Stimulated activated CD4-positive, alpha-beta T cell treated with anti-CD3 and anti-CD28 coated beads, TNF-alpha, amount 100 ng/mL, for 24 hours (primary cell): Measurements from ENCODE around the gene CT45A5.
A peak's percentile ranks its signal among the peaks of the same experiment; 100 is the strongest.
"Not testable (repeated sequence)": the region's sequence is repeated elsewhere in the genome, so short reads cannot be mapped to it uniquely, and the experiment has no call there.

ENCODE experiments used
- DNase-seq, 3 experiments: peaks; one replicate each; pipeline ENCODE4 v3.0.0-alpha.2; 2020; ENCODE audit warnings: low read depth in 3 of 3

The CT45A5 gene

GRCh38 chrX:135785403-135785802 is at the start of gene CT45A5:
CT45A5 (minus strand) TSS chrX:135785503; CDS start chrX:135781729, 3,774 bp downstream.
- not testable (repeated sequence) for DNase-seq

DNA sequence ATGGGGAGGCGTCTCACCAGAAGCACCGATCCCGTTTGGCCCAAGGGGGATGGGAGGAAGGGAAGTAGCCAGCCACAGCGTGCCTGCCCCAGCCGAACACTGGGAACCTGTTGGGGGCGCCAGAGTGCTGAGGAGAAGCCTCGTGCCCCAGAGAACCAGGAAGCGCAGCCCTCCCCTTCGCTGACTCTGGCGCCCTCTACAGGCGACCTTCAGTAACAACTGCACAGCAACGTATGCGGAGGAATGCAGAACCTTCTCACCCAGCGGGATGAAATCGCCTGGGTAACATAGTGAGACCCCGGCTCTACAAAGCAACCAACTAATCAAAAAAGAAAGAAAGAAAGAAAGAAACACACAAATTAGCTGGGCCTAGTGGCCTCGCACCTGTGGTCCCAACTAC is 34.6 kb upstream of the CT45A5 start, which contains the start of gene CT45A2:
CT45A2 (minus strand) TSS at position 101 of the 400 bp plus-strand sequence. CDS start 3,747 bp downstream, outside the sequence.
- not testable (repeated sequence) for DNase-seq

GRCh38 chrX:135802687-135803086 is 17.4 kb upstream of the CT45A5 start, which contains the start of gene CT45A6:
CT45A6 (minus strand) TSS chrX:135802787; CDS start chrX:135798993, 3,794 bp downstream.
- not testable (repeated sequence) for DNase-seq

DNA sequence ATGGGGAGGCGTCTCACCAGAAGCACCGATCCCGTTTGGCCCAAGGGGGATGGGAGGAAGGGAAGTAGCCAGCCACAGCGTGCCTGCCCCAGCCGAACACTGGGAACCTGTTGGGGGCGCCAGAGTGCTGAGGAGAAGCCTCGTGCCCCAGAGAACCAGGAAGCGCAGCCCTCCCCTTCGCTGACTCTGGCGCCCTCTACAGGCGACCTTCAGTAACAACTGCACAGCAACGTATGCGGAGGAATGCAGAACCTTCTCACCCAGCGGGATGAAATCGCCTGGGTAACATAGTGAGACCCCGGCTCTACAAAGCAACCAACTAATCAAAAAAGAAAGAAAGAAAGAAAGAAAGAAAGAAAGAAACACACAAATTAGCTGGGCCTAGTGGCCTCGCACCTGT is 17.2 kb downstream of the CT45A5 start, which contains the start of gene CT45A3:
CT45A3 (minus strand) TSS at position 101 of the 400 bp plus-strand sequence. CDS start 3,747 bp downstream, outside the sequence.
- not testable (repeated sequence) for DNase-seq

GRCh38 chrX:135744739-135745138 is 40.6 kb downstream of the CT45A5 start:
- not testable (repeated sequence) for DNase-seq

DNA sequence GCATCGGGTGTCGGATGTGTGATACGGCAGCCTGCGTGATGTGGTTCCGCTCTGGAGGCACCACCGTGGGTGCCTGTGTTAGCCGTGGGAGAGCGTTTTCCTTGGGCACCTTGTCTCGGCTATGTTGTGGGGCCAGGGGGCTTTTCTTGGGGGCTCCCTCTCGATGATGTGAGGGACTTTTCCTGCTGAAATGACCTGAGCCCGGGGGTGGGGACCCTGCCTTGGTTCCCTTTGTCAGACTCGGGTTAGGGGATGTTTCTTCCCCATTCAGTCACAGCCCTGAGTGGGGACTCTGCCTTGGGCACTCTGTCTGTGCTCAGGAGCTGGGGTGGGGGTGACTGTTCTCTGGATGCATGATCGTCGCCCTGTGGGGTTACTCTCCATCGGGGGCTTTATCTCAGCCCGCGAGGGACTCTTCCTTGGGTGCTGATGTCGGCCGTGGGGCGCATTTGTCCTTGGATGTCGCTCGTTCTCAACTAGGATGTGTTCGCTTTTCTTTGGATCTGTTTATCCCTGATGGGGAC is 44.0 kb downstream of the CT45A5 start:
- DNase-seq: no peak

- peak in 2 of 3 experiments; percentile 27 to 60 for DNase-seq
Observed at GRCh38 chrX:135740681-135741149, 44.6 kb downstream of the CT45A5 start.

DNA sequence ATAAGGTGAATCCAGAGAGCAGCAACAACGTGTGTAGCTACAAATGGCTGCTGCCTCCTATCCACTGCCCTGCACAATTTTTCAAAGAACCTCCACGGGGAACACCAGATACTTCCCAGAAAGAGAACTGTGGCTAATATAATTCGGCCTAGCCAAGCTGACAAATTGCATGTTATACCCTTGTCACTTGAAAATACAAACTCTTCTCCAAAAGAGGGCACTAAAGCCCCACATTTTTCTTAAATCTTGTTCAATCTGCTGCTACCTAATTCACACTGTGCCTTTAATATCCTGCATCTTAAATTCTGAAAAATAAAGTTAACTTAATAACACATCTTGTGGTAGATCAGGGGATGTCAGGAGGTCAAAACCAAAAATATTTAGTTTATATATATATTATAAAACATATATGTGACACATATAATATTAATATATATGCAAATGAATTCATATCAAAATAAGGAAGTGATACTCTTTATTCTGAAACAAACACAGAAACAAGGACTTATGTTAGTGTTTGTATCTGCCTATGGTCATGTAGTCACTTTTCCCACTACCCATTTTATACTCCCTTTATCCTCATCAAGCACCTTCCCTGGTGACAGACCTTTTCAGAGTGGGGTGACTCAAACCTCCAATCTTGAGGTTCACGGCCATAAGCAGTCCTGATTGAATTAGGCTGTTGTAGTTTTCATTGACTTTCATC is 47.8 kb downstream of the CT45A5 start:
- DNase-seq: no peak

GRCh38 chrX:135734666-135735065 is 50.6 kb downstream of the CT45A5 start:
- DNase-seq: not testable (repeated sequence)
